BE2C (cell line): ENCODE data around the gene GDI2.

Source experiments
- DNase-seq: peaks from one replicate; pipeline ENCODE4 v3.0.0-alpha.2; 2020
- H3K27me3 ChIP-seq: fragments of 250-450 bp; sonication (Bioruptor Pico); 2 replicates; pipeline ENCODE4 v1.5.1; 2020; ENCODE audit warnings: mild to moderate bottlenecking
- H3K36me3 ChIP-seq: fragments of 250-450 bp; sonication (Bioruptor Pico); 2 replicates; pipeline ENCODE4 v1.5.1; 2020; ENCODE audit warnings: mild to moderate bottlenecking
- H3K4me1 ChIP-seq: fragments of 250-450 bp; sonication (Bioruptor Pico); 2 replicates; pipeline ENCODE4 v1.5.1; 2020
- H3K4me3 ChIP-seq: 2 replicates; pipeline ENCODE4 v1.5.1; 2011; ENCODE audit warnings: low read depth, low read length
- H3K9me3 ChIP-seq: fragments of 250-450 bp; sonication (Bioruptor Pico); 2 replicates; pipeline ENCODE4 v1.5.1; 2020
- TF ChIP-seq, protein P1 (sequence below): IDR thresholded peaks from 2 replicates; pipeline ENCODE4 v1.5.1; 2012; ENCODE audit warnings: mild to moderate bottlenecking, low read depth, low read length

Gene GDI2

GRCh38 chr10:5723692-5724091 lies 89.5 kb downstream of the GDI2 start:
- DNase-seq: no peak
- no peaks in the 10 kb centered on the region for H3K9me3 ChIP-seq
- H3K27me3 ChIP-seq: no peaks in the 10 kb centered on the region
- peaks cover 35% of the 10 kb centered on the region for H3K36me3 ChIP-seq
- TF ChIP-seq, protein P1, sequence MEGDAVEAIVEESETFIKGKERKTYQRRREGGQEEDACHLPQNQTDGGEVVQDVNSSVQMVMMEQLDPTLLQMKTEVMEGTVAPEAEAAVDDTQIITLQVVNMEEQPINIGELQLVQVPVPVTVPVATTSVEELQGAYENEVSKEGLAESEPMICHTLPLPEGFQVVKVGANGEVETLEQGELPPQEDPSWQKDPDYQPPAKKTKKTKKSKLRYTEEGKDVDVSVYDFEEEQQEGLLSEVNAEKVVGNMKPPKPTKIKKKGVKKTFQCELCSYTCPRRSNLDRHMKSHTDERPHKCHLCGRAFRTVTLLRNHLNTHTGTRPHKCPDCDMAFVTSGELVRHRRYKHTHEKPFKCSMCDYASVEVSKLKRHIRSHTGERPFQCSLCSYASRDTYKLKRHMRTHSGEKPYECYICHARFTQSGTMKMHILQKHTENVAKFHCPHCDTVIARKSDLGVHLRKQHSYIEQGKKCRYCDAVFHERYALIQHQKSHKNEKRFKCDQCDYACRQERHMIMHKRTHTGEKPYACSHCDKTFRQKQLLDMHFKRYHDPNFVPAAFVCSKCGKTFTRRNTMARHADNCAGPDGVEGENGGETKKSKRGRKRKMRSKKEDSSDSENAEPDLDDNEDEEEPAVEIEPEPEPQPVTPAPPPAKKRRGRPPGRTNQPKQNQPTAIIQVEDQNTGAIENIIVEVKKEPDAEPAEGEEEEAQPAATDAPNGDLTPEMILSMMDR: no peak
- no peak overlapping the region for H3K4me3 ChIP-seq
- no peaks in the 10 kb centered on the region for H3K4me1 ChIP-seq

GRCh38 chr10:5720182-5720581 lies 93.1 kb downstream of the GDI2 start:
- no peak overlapping the region for H3K4me3 ChIP-seq
- H3K27me3 ChIP-seq: no peaks in the 10 kb centered on the region
- H3K9me3 ChIP-seq: no peaks in the 10 kb centered on the region
- peaks cover 15% of the 10 kb centered on the region for H3K36me3 ChIP-seq
- no peaks in the 10 kb centered on the region for H3K4me1 ChIP-seq
- DNase-seq: no peak
- TF ChIP-seq, protein P1: no peak

DNA sequence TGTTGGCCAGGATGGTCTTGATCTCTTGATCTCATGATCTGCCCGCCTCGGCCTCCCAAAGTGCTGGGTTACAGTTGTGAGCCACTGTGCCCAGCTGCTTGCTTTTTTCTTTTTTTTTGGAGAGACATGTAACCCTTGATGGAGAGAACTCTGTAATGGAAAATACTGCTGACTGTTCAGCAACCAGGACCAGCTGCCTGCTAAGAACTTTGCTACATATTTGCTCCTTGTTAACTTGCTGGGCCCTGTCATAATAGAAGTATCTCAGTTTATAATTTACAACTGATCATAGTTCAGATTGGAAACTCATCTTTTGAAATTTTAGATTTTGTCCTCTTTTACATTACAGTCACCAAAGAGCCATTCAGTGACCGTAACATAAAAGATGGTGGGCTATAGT lies 93.7 kb downstream of the GDI2 start:
- TF ChIP-seq, protein P1: no peak
- Histone ChIP-seq H3K36me3 (peaks cover 15% of the 10 kb centered on the region), H3K27me3 (no peaks in the 10 kb centered on the region), H3K4me3 (no peak overlapping the region), H3K9me3 (no peaks in the 10 kb centered on the region), H3K4me1 (no peaks in the 10 kb centered on the region)
- no peak for DNase-seq
